SU-DHL-6 (cell line): Measurements from ENCODE around the gene DAAM2.

ENCODE experiments used
- EZH2phosphoT487 ChIP-seq: fragments of 200-600 bp; sonication (generic), shearing (Covaris generic); conservative IDR thresholded peaks from 2 replicates; pipeline ENCODE4 v1.6.1; 2018; ENCODE audit warnings: mild to moderate bottlenecking, antibody characterized with exemption, low read length, moderate library complexity, mixed read lengths
- TF ChIP-seq, protein P1 (sequence below): fragments of 200-600 bp; sonication (generic); IDR thresholded peaks from one replicate; pipeline ENCODE4 v1.5.1; 2017; ENCODE audit warnings: antibody characterized with exemption, mild to moderate bottlenecking, low read length, moderate library complexity; ENCODE audit not compliant: insufficient read depth, poor library complexity, severe bottlenecking

DNA sequence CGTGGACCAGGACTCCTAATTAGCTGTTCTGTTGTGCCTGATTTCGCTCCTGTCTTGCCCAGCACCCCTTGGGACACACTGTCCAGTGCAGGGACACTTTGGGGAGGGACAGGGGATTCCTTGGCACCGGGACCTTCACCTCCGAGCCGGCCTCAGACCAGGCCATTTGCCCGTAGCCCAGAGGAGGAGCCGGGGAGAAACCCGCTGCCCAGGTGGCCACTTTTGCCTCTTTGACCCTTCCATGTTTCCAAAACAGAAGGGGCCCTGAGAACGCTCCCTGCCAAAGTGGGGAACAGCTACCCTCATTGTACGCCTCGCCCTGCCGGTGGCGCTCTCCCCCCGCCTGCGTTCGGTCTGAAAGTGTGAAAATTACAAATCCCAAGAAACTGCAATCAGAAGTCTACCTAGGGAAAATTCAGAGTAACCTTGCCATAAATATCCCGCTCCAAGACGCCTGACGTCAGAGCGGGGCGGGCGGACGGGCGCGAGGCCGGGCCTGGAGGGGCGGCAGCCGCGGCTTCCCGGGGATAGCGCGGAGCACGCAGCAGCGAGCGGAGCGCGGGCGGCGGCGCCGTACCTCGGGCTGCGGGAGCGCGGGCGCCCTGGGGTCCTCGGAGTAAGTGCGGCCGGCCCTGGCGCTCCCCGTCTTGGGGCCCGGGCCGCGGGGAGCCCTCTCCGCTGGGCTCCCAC, at the start of gene DAAM2:
- TF ChIP-seq, protein P1, sequence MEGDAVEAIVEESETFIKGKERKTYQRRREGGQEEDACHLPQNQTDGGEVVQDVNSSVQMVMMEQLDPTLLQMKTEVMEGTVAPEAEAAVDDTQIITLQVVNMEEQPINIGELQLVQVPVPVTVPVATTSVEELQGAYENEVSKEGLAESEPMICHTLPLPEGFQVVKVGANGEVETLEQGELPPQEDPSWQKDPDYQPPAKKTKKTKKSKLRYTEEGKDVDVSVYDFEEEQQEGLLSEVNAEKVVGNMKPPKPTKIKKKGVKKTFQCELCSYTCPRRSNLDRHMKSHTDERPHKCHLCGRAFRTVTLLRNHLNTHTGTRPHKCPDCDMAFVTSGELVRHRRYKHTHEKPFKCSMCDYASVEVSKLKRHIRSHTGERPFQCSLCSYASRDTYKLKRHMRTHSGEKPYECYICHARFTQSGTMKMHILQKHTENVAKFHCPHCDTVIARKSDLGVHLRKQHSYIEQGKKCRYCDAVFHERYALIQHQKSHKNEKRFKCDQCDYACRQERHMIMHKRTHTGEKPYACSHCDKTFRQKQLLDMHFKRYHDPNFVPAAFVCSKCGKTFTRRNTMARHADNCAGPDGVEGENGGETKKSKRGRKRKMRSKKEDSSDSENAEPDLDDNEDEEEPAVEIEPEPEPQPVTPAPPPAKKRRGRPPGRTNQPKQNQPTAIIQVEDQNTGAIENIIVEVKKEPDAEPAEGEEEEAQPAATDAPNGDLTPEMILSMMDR = no peak
- TF ChIP-seq EZH2phosphoT487 = no peak
